ENCODE measurements around the gene RNF20. TPM values are rescaled to one million over a fixed set of nuclear protein-coding genes. Genes with fewer than 3 reads are reported as not detected.
"Not testable (repeated sequence)": the region's sequence is repeated elsewhere in the genome, so short reads cannot be mapped to it uniquely, and the experiment has no call there.

The RNF20 gene
- total RNA-seq, 4 donors from 2014 or later, result 17.3 to 24.6 (median 20.9) TPM

DNA sequence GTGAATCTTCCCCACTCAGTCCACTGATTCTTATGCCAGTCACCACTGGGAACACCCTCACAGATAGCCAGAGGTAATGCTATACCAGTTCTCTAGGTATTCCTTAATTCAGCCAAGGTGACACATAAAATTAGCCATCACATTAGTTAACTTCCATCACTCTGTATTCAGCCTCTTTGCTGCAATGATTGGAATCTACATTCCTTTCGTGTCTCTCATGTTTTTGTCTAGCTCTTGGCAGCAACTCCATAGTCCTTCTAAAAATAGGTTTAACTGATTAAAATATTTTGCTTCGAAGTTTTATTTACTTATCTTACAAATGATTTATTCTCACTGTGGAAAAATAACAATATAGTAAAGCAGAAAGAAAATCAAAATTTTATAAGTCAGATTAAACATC lies 19.6 kb upstream of the RNF20 start:
- Histone ChIP-seq H3K27ac (no peak overlapping the region), H3K4me1 (no peaks in the 10 kb centered on the region), H3K9me3 (no peaks in the 10 kb centered on the region), H3K27me3 (no peaks in the 10 kb centered on the region), H3K36me3 (no peaks in the 10 kb centered on the region), H3K4me3 (no peak overlapping the region)
- TF ChIP-seq POLR2A (IDR thresholded peaks at IDR 0.05), result no peak
- TF ChIP-seq, protein P1, sequence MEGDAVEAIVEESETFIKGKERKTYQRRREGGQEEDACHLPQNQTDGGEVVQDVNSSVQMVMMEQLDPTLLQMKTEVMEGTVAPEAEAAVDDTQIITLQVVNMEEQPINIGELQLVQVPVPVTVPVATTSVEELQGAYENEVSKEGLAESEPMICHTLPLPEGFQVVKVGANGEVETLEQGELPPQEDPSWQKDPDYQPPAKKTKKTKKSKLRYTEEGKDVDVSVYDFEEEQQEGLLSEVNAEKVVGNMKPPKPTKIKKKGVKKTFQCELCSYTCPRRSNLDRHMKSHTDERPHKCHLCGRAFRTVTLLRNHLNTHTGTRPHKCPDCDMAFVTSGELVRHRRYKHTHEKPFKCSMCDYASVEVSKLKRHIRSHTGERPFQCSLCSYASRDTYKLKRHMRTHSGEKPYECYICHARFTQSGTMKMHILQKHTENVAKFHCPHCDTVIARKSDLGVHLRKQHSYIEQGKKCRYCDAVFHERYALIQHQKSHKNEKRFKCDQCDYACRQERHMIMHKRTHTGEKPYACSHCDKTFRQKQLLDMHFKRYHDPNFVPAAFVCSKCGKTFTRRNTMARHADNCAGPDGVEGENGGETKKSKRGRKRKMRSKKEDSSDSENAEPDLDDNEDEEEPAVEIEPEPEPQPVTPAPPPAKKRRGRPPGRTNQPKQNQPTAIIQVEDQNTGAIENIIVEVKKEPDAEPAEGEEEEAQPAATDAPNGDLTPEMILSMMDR (IDR thresholded peaks at IDR 0.05), result no peak
- no peak for DNase-seq
- 19 to 21% methylated on average over 2 of the region's 2 CpGs for WGBS, 2 donors
- intact Hi-C loops (cut with DNase I), result no loop called here

DNA sequence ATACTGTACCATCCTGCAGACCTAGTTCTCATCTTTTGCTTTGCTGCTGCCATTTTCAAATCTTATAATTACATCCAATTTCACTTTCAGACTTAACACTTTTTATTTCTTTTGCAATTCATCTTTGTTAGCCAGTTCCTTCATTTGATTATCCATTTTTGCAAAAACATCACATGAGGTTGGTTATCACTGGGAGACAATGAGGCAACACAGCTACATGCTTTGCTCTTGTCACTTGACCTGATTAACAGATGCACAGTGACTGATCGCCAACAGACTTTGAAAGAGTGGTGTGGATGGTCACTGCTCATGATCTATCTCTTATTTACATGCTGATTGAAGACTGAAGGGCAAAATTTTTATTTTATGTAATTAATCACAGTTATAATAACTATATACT lies 17.0 kb upstream of the RNF20 start:
- TF ChIP-seq, protein P1 (IDR thresholded peaks at IDR 0.05), result no peak
- no peak for TF ChIP-seq POLR2A (IDR thresholded peaks at IDR 0.05)
- no peak overlapping the region for H3K27ac ChIP-seq
- H3K27me3 ChIP-seq, result no peaks in the 10 kb centered on the region

DNA sequence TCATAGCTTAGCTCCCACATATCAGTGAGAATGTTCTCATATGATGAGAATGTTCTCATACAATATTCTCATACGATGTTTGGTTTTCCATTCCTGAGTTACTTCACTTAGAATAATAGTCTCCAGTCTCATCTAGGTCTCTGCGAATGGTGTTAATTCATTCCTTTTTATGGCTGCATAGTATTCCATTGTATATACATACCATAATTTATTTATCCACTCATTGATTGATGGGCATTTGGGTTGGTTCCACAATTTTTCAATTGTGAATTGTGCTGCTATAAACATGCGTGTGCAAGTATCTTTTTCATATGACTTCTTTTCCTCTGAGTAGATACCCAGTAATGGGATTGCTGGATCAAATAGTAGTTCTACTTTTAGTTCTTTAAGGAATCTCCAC lies 15.2 kb upstream of the RNF20 start:
- DNase-seq; H3K9me3 ChIP-seq; H3K27ac ChIP-seq; H3K4me3 ChIP-seq; H3K27me3 ChIP-seq; H3K36me3 ChIP-seq; H3K4me1 ChIP-seq; intact Hi-C loops (cut with DNase I): not testable (repeated sequence)
- 94 to 95% methylated on average over 3 of the region's 3 CpGs for WGBS, 2 donors

More for the DNA sequence above, 17.0 kb upstream of the RNF20 start:
- no peaks in the 10 kb centered on the region for H3K36me3 ChIP-seq
- intact Hi-C loops (cut with DNase I), result no loop called here
- WGBS, 2 donors, result 67 to 82% methylated on average over 1 of the region's 1 CpG
- H3K4me3 ChIP-seq, result no peak overlapping the region
- no peak for DNase-seq
- no peaks in the 10 kb centered on the region for H3K9me3 ChIP-seq
- H3K4me1 ChIP-seq, result no peaks in the 10 kb centered on the region

DNA sequence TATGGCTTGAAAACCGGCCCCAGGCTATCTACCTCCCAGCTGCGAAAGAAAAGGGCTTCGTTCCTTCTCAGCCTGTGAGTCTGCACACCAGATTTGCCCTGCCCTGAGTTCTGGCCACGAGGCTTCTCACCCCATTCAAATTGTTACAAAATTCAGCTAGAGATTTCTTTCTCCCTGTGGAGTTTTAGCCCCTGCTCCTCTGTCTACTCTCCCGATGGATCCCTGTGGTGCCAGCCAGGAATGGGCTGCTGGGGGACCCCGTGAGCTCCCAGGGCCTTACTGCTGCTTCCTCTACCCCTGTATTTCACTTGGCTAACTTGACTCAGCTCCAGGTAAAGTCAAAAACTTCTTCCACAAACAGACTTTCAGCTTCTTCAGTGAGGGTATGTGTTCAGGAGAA lies 9.3 kb upstream of the RNF20 start:
- Histone ChIP-seq H3K4me1 (no peaks in the 10 kb centered on the region), H3K9me3 (no peaks in the 10 kb centered on the region), H3K36me3 (no peaks in the 10 kb centered on the region), H3K4me3 (no peak overlapping the region), H3K27me3 (no peaks in the 10 kb centered on the region), H3K27ac (no peak overlapping the region)
- intact Hi-C loops (cut with DNase I), result no loop called here
- TF ChIP-seq, protein P1 (IDR thresholded peaks at IDR 0.05), result no peak
- no peak for TF ChIP-seq POLR2A (IDR thresholded peaks at IDR 0.05)
- DNase-seq, result no peak
- WGBS, 2 donors, result 50 to 65% methylated on average over 1 to 3 of the region's 6 CpGs

DNA sequence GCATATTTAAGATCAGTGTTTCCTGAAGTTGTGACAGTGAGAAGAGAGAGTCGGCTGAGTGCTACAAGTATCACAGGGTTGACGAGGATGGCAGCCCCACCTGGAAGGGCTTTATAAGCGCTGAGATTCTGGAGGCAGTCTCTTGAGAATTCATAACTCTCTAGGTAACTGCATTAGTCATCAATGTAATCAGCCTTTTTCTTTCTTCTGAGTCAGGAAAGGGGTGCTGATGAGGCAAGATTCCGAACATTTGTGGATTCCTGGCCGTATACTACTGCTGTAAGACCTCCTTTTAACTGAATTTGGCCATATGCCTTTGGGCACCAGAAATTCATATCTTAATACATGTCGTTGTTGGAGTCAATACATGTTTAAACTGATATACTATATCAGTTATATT lies 6.6 kb upstream of the RNF20 start:
- 45 to 65% methylated on average over 6 of the region's 6 CpGs for WGBS, 2 donors
- Histone ChIP-seq H3K4me3 (no peak overlapping the region), H3K27me3 (no peaks in the 10 kb centered on the region), H3K36me3 (no peaks in the 10 kb centered on the region), H3K27ac (no peak overlapping the region), H3K4me1 (peaks cover 0 to 8% (median 0%) of the 10 kb centered on the region in 3 donors), H3K9me3 (no peaks in the 10 kb centered on the region)
- intact Hi-C loops (cut with DNase I), result loop anchor here (5.0 kb wide), 1 partner anchor 70 kb away; no protein-coding TSS in a partner anchor
- no peak for DNase-seq
- TF ChIP-seq, protein P1 (IDR thresholded peaks at IDR 0.05), result no peak
- no peak for TF ChIP-seq POLR2A (IDR thresholded peaks at IDR 0.05)

DNA sequence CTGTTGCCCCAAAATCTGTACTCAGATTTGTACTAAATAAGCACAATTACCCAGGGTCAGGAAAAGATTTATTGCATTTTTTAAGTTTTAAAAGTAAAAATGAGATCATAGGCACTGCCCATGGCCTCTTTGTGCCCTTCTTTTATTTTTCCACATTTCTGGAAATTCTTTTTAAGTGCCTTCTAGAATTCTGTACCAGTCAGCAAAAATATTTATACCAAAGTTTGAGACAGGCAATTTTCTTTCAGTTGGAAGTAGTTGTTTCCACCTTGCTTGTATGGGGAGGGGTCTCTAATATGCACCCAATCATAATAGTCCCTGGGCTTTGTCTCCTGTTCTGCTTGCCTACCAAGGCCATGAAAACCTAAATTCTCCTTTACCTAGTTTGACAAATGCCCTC lies 5.6 kb upstream of the RNF20 start:
- Histone ChIP-seq H3K4me3 (no peak overlapping the region), H3K36me3 (no peaks in the 10 kb centered on the region), H3K27me3 (no peaks in the 10 kb centered on the region), H3K27ac (no peak overlapping the region), H3K4me1 (peaks cover 2 to 17% (median 2%) of the 10 kb centered on the region in 3 donors), H3K9me3 (no peaks in the 10 kb centered on the region)
- no peak for DNase-seq
- TF ChIP-seq, protein P1 (IDR thresholded peaks at IDR 0.05), result no peak
- no peak for TF ChIP-seq POLR2A (IDR thresholded peaks at IDR 0.05)
- intact Hi-C loops (cut with DNase I), result loop anchor here (5.0 kb wide), 1 partner anchor 71 kb away; no protein-coding TSS in a partner anchor

Measured in esophagus squamous epithelium (tissue), 5 donors.